ENCODE data around the gene KCTD19. TPM values are rescaled to one million over a fixed set of nuclear protein-coding genes. Genes with fewer than 3 reads are reported as not detected.

The KCTD19 gene
- total RNA-seq, 1 donor from 2014 or later = not detected

DNA sequence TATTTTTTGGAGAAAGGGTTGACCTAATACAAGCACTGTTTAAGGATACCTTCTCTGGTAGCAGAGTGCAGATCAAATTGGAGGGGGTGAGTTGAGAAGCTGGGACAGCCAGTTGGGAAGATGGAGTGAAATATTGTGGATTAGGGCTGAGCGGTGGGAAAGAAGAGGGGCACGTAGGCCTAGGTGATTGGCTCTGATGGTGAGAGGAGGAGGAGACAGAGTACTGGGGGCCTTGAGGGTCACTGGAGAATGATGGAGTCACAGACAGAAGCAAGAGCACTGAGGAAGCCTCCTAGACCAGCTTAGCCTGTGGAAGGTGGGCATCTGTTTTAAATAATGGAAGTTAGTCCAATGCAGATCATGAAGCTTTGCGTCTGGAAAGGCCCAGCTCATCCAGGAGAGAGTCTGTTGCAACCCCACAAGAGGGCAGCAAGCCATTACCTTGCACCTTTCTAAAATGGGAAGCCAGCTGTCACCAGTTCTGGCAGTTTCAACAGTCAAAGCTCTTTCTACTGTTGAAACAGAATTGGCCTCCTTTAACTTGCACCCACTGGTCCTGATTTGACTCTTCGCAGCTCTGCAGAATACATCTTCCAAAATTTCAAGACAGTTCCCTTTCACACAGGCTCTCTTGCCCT, 66.0 kb downstream of the KCTD19 start:
- no peak for DNase-seq (ENCODE audit: low spot score)

DNA sequence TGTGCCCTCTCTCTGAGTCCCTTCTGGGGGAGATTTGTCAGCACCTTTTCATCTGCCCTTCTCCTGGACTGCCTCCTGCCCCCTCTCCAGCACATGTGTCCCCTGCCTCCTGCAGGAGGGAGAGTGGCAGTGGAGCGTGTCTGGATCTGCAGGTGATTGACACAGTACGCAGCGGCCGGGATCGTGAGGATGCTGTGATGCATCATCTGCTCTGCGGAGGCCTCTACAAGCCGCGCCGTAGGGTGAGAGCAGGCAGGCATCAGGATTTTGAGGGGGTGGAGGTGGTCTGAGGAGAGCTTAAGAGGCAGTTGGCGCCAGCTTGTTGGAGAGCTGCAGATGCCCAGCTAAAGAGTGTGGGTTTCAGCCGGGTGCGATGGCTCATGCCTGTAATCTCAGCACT, 66.8 kb downstream of the KCTD19 start:
- DNase-seq (ENCODE audit: low spot score) = no peak

DNA sequence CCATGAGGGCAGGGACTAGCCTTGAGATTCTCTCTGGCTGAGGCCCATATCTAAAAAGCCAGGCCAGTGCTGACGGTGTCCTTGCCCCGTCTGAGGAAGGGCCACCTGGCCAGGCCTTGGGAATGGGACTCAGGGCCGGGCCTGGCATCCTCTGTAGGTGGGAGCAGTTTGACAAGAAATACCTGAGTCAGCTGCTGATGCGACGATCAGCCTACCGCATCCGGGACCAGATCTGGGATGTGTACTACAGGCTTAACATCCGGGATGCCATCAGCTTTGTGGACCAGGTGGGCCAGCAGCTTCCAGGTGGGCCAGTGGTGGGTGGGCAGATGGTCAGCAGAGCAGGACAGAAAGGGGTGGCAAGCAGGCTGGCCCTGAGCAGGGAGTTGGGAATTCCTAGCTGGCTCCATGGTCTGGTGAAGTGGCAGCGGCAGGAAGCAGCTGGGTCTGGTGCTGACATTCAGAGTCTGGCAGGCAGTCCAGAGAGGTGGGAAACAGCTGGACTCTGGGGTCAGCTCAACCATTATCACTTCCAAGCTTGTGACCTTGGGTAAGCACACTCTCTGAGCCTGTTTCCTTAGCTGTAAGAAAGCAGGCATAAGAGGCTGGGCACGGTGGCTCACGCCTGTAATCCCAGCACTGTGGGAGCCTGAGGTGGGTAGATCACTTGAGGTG, 68.2 kb downstream of the KCTD19 start:
- no peak for DNase-seq (ENCODE audit: low spot score)

DNA sequence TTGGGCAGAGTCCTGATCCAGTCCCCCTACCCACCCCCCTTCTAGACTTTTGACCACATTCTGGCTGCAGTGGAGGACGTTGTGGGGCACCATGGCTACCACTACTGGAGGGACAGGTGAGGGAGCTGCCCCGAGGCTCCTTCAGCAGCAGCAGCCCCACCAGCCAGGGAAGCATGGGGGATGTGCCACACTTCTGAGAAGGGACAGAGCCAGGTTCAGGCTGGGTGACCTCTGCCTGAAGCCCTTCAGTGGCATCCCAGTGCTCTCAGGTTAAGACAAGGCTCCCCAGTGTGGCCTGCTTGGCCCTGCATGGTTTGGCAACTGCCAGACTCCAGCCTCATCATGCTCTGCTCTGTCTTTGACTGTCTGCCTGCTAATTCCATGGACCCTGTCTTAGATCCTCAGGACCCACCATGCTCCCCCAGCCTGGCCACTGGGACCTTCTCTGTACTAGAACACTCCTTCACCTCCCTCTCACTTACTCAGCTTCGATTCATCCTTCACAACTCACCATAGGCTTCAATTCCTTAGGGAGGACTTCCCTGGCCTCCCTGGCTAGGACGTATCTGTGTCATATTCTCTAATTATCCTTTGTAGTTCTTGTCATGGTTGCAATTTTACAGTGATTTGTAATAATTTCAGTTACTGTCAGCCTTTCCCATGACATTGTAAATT, 68.9 kb downstream of the KCTD19 start:
- no peak for DNase-seq (ENCODE audit: low spot score)

DNA sequence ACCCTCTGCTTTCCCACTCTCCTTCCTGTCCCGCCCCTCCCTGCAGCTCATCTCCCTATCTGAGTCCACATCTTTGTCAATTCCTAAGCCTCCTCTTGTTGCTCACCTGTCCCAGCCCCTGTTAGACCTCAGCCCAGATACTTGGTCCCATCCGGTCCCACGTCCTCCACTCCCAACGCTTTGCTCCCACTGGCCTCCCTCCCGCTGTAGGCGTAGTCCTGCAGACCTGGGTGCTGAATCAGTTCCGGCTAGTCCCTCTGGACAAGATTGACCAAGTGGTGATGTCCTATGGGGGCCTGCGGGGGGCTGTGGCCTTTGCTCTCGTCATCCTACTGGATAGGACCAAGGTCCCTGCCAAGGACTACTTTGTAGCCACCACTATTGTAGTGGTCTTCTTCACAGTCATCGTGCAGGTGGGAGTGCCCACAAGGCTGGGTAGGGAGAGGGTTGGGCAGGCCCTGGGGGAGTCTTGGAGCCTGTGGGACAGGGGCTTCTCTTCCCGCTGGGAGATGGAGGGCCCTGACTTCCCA, 69.8 kb downstream of the KCTD19 start:
- DNase-seq (ENCODE audit: low spot score) = no peak

- DNase-seq (ENCODE audit: low spot score) = no peak
Measured at GRCh38 chr16:67255553-67256221, 70.9 kb downstream of the KCTD19 start.

- DNase-seq (ENCODE audit: low spot score) = no peak
Measured at GRCh38 chr16:67254801-67255552, 71.6 kb downstream of the KCTD19 start.

GRCh38 chr16:67252609-67253497, 73.7 kb downstream of the KCTD19 start:
- no peak for DNase-seq (ENCODE audit: low spot score)

- no peak for DNase-seq (ENCODE audit: low spot score)
Measured at GRCh38 chr16:67250045-67250327, 76.6 kb downstream of the KCTD19 start.

GRCh38 chr16:67249178-67250044, 77.1 kb downstream of the KCTD19 start:
- DNase-seq (ENCODE audit: low spot score) = no peak

DNA sequence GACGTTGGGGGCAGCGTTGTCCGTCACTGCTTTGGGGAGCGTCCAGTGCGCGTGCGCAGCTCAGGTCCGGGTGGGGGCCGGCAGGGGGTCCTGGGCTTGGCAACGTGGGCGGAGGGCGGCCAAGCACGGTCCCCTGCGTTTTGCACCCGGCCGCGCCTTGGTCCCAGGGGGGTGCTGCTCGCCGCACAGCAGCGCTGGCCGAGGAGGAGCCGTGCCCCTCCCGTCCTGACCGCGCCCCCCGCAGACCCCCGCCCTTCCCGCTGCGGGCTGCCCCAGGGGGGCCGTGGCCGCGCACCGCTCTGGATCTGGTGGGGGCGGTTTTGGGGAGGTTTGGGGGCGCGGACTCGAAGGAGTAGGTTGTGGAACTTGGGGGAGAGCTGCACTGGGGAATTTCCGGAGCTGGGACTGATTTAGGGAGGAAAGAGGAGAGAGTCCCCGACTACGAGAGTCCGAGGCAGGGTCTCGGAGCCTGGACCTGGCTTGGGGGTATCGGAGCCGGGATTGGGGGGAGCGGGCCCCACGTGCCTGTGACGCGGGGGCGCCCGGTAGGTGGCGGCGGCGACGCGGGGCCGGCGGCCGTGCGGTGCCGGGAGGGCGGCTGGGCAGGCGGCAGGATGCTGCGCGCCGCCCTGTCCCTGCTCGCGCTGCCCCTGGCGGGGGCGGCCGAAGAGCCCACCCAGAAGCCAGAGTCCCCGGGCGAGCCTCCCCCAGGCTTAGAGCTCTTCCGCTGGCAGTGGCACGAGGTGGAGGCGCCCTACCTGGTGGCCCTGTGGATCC, 78.0 kb downstream of the KCTD19 start, which contains the start of gene SLC9A5:
Gene SLC9A5 (plus strand): TSS at position 579 of the 777 bp plus-strand sequence. CDS start 36 bp downstream, at position 615.
- no peak for DNase-seq (ENCODE audit: low spot score)

DNA sequence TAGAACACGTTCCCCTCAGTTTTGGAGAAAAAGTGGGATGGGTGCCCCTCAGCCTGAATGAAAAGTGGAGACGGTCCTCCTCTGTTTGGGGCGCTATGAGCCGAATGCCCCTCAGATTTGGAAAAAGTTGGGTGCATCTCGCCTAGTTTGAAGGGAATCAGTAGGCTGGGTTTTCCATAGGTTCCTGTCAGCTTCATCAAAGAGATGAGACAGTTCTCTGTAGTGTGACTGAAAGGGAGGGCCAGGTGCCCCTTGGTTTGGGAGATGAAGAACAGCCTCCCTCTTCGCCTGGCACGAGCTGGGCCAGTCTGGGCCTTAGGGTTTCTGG, 78.5 kb downstream of the KCTD19 start:
- no peak for DNase-seq (ENCODE audit: low spot score)

DNA sequence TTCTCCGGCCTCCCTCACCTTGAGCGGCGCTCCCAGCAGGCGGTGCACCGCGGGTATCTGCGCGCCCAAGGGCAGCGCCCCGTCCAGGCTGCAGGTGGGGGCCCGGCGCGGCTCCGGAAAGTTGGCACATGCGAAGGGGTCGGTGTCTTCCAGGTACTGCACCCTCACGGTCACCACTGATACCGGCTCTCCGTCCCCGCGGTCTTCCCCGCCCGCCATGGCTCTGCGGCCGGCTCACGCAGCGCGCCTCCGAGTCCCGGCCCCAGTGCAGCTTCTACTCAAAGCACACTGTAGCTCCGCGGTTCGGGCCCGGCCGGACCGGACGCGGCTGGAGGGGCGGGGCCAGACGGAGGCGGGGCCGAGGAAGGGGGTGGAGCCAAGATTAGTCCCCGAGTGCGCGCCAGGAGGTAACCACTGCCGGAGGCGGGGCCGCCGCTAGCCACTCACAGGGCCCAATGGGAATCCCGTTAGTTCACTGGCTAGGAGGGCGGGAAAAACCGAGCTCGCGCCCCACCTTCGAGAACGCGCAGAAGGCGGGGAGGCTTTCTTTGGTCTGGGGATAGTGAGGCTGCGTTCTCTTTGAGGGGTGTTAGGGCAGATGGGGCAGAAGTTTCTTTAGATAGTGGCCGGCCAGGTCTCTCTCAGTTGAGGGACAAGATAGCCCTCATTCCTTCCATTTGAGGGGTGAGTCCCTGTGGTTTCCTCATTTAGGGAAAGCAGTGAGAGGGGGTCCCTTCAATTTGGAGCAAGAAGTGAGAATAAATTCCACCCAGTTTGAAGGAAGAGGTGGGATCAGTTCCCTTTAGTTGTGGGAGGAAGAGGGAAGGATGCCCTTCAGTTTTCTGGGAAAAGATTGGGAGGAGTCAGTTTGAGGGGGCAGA, 79.1 kb downstream of the KCTD19 start, which contains the start of gene FHOD1:
Gene FHOD1 (minus strand): TSS at position 290 of the 881 bp plus-strand sequence. CDS start 71 bp downstream, at position 219.
- peak; percentile 99 for DNase-seq (ENCODE audit: low spot score)

DNA sequence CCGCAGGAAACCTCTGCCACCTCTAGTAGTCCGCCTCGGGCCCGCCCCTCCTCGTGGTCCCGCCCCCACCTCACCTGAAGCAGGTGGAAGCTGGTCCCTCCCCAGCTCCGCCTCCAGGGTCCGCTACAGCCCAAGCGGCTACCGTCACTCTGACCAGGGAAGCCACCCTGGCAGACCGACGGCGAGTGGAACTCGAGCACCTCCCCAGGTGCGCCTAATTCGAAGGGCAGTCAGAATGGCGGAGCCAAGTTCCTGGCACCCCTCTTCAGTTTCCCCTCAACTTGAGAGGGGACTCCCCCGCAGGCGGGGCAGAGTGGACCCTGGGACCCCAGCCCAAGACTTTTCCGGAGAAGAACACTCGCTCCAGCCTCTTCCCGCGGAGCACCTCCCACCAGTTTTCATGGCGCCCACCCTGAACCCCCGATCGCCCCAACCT, 79.8 kb downstream of the KCTD19 start:
- no peak for DNase-seq (ENCODE audit: low spot score)

- no peak for DNase-seq (ENCODE audit: low spot score)
Measured at GRCh38 chr16:67246081-67246755, 80.3 kb downstream of the KCTD19 start.

DNA sequence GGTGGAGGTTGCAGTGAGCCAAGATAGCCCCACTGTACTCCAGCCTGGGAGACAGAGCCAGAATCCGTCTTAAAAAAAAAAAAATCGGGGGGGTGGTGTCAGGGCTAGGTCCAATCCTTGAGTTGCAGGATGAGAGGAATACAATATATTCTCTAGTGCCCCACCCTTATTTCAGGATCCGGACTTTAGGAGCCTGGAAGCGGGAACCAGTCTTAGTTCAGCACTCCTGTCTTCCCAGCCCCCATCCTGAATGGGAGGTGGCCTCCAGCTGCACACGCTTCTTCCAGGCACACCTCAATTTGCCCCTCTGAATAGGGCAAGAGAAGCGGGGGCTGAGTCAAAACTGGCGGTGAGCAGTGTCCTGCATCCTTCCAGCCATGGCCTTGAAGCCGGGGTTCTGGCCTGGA, 80.9 kb downstream of the KCTD19 start:
- no peak for DNase-seq (ENCODE audit: low spot score)

DNA sequence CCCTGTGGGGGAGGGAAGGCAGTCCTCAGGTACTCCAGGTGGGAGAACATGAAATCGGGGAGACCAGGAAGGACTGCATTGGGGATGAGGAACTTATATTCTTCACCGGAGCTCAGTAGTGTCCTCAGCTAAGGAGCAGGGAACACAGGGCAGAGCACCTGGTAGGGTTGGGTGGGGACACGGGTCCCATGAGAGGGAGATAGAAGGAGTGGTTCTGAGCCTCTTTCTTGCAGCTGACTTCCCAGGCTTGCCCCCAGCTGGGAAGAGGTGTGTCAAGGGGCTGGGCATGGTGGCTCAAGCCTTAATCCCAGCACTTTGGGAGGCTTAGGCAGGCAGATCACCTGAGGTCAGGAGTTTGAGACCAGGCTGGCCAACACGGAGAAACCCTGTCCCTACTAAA, 81.4 kb downstream of the KCTD19 start:
- no peak for DNase-seq (ENCODE audit: low spot score)
